ENCODE data around the gene TTC17.
"Not testable (repeated sequence)": the region's sequence is repeated elsewhere in the genome, so short reads cannot be mapped to it uniquely, and the experiment has no call there.

Gene TTC17

DNA sequence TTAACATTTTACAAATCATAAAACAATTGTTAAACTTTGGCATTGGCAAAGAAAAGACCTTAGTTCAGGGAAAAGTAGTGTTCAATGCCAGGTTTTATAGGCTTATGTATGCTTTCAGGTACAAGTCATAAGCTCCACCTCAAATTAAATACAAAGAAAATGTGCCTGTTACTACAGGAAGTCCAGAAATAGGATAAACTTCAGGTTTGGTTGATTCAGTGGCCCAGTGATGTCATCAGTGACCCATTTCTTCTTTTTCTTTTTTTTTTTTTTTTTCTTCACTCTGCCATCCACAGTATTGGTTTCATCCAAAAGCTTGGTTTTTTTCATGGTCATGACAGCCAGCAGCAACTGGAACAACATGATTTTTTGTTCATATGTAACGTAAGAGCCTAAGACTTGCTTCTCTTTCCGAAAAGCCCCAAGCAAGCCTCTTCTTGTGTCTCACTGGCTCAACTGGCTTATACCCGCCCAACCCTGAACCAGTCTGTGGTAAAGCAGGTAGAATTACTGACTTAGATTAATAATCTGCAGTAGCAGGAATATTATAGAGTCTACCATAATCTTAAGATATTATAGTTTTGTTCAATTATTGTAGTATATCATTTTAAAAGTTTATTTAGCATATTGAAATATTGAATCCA, 46.2 kb downstream of the TTC17 start:
- Histone ChIP-seq H3K4me1 (ENCODE audit: control insufficient read depth, insufficient read depth, low read length) (no peaks in the 10 kb centered on the region), H3K9me3 (ENCODE audit: control insufficient read depth, insufficient read depth, low read depth, low read length) (no peaks in the 10 kb centered on the region), H3K4me3 (ENCODE audit: low read depth, low read length) (no peak overlapping the region), H3K9ac (ENCODE audit: low read length) (no peak overlapping the region), H3K36me3 (ENCODE audit: control insufficient read depth, insufficient read depth, low read length) (peaks cover 94% of the 10 kb centered on the region), H3K27me3 (ENCODE audit: control insufficient read depth, insufficient read depth, low read length) (no peaks in the 10 kb centered on the region), H3K27ac (ENCODE audit: low read depth, low read length) (no peak overlapping the region)

DNA sequence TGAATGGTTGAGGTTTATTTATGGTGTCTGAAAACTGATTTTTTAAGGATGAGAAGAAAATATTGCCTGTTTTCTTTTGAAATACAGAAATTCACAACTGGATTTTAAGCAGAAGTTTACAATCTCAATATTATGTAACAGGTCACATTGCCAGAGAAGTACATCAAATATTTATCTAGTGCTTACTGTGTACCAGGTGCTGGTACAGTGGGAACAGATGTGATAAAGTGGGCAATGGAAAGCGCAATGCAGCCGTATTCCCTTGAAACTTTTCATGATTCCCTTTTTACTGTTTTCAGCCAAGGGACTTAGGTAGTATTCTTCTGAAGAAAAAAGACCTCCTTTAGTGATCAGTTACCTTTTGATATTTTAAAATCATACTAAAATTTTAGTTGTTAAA, 49.6 kb downstream of the TTC17 start:
- Histone ChIP-seq H3K9me3 (ENCODE audit: control insufficient read depth, insufficient read depth, low read depth, low read length) (no peaks in the 10 kb centered on the region), H3K4me1 (ENCODE audit: control insufficient read depth, insufficient read depth, low read length) (no peaks in the 10 kb centered on the region), H3K27me3 (ENCODE audit: control insufficient read depth, insufficient read depth, low read length) (no peaks in the 10 kb centered on the region), H3K9ac (ENCODE audit: low read length) (no peak overlapping the region), H3K27ac (ENCODE audit: low read depth, low read length) (no peak overlapping the region), H3K4me3 (ENCODE audit: low read depth, low read length) (no peak overlapping the region), H3K36me3 (ENCODE audit: control insufficient read depth, insufficient read depth, low read length) (peaks cover 82% of the 10 kb centered on the region)

DNA sequence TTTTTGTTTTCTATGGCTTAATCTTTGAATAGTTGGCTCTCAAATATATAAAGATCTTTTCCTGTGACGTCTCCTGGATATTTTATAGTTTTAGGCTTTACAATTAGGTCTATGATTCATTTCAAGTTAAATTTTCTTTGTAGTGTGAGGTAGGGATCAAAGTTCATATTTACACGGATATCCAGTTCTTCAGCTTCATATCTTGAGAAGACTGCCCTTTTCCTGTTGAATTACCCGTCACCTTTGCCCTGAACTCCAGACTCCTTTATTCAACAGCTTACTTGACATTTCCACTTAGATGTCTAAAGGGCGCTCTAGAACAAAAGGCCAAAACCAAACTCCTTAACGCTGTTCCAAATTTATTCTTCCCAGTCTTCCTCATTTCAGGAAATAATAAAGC, 51.7 kb downstream of the TTC17 start:
- H3K9ac ChIP-seq (ENCODE audit: low read length) = no peak overlapping the region
- no peaks in the 10 kb centered on the region for H3K27me3 ChIP-seq (ENCODE audit: control insufficient read depth, insufficient read depth, low read length)
- no peaks in the 10 kb centered on the region for H3K9me3 ChIP-seq (ENCODE audit: control insufficient read depth, insufficient read depth, low read depth, low read length)
- peaks cover 80% of the 10 kb centered on the region for H3K36me3 ChIP-seq (ENCODE audit: control insufficient read depth, insufficient read depth, low read length)
- no peak overlapping the region for H3K27ac ChIP-seq (ENCODE audit: low read depth, low read length)
- H3K4me3 ChIP-seq (ENCODE audit: low read depth, low read length) = no peak overlapping the region
- H3K4me1 ChIP-seq (ENCODE audit: control insufficient read depth, insufficient read depth, low read length) = no peaks in the 10 kb centered on the region

DNA sequence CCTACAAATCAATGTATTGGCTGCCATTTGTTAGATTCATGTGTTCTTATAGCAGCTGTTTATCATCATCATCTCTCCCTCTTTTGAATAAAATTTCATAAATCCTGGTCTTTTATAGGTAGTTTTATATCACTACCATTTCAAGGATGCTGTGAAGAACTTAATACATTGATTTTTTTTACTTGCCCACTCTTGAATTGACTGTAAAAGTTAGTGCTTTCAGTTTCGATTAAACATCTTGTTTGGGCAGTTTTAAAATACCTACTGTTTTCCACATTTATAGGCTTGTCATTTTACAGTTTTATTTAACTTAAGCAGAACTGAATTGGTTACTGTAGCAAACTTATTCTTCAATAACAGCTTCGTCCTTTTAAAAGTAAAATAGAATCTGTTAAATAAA, 59.5 kb downstream of the TTC17 start:
- H3K27ac ChIP-seq (ENCODE audit: low read depth, low read length) = no peak overlapping the region
- no peaks in the 10 kb centered on the region for H3K9me3 ChIP-seq (ENCODE audit: control insufficient read depth, insufficient read depth, low read depth, low read length)
- H3K4me3 ChIP-seq (ENCODE audit: low read depth, low read length) = no peak overlapping the region
- no peaks in the 10 kb centered on the region for H3K27me3 ChIP-seq (ENCODE audit: control insufficient read depth, insufficient read depth, low read length)
- H3K9ac ChIP-seq (ENCODE audit: low read length) = no peak overlapping the region
- H3K36me3 ChIP-seq (ENCODE audit: control insufficient read depth, insufficient read depth, low read length) = peaks cover 44% of the 10 kb centered on the region
- no peaks in the 10 kb centered on the region for H3K4me1 ChIP-seq (ENCODE audit: control insufficient read depth, insufficient read depth, low read length)

DNA sequence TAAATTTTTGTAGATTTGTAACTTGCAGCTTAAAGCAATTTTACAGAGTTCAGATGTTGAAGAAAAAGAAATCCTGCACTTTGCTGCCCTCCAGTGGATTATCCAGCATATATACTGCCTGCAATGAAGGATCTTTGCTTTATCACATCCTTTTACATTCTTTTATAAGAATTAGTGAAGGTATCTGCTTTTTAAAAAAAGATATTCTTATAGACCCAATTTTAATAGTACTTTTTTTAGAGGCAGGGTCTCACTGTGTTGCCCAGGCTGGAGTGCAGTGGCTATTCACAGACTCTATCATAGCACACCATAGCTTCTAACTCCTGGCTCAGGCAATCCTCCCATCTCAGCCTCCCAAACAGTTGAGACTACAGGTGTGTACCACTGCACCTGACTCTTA, 60.7 kb downstream of the TTC17 start:
- peaks cover 38% of the 10 kb centered on the region for H3K36me3 ChIP-seq (ENCODE audit: control insufficient read depth, insufficient read depth, low read length)
- H3K4me1 ChIP-seq (ENCODE audit: control insufficient read depth, insufficient read depth, low read length) = no peaks in the 10 kb centered on the region
- no peaks in the 10 kb centered on the region for H3K9me3 ChIP-seq (ENCODE audit: control insufficient read depth, insufficient read depth, low read depth, low read length)
- no peak overlapping the region for H3K27ac ChIP-seq (ENCODE audit: low read depth, low read length)
- no peaks in the 10 kb centered on the region for H3K27me3 ChIP-seq (ENCODE audit: control insufficient read depth, insufficient read depth, low read length)
- H3K4me3 ChIP-seq (ENCODE audit: low read depth, low read length) = no peak overlapping the region
- no peak overlapping the region for H3K9ac ChIP-seq (ENCODE audit: low read length)

DNA sequence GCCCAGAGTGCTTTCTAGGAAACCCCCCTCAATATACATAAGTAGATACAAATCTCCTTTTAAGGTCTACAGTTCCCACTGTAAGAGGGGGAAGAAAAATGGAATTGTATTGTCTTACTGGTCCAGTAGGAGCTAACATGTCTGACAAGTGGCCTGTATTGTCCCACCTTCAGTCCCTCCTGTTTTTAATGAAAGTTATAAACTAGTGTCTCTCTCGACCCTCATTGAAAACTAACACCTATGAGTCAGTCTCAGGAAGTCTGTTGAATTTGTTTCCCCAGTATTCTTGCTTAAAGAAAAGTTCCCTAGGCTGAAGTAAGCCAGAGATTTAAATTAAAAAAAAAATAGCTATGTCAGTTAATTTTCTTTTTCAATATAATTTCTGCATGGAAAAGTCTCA, 69.3 kb downstream of the TTC17 start:
- H3K36me3 ChIP-seq (ENCODE audit: control insufficient read depth, insufficient read depth, low read length) = peaks cover 20% of the 10 kb centered on the region
- no peaks in the 10 kb centered on the region for H3K4me1 ChIP-seq (ENCODE audit: control insufficient read depth, insufficient read depth, low read length)
- H3K9ac ChIP-seq (ENCODE audit: low read length) = no peak overlapping the region
- H3K27ac ChIP-seq (ENCODE audit: low read depth, low read length) = no peak overlapping the region
- H3K27me3 ChIP-seq (ENCODE audit: control insufficient read depth, insufficient read depth, low read length) = no peaks in the 10 kb centered on the region
- no peak overlapping the region for H3K4me3 ChIP-seq (ENCODE audit: low read depth, low read length)
- H3K9me3 ChIP-seq (ENCODE audit: control insufficient read depth, insufficient read depth, low read depth, low read length) = no peaks in the 10 kb centered on the region

DNA sequence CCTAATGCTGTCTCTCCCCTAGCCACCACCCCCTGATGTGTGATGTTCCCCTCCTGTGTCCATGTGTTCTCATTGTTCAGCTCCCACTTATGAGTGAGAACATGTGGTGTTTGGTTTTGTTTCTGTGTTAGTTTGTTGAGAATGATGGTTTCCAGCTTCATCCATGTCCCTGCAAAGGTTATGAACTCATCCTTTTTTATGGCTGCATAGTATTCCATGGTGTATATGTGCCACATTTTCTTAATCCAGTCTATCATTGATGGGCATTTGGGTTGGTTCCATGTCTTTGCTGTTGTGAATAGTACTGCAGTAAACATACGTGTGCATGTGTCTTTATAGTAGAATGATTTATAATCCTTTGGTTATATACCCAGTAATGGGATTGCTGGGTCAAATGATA, 72.2 kb downstream of the TTC17 start:
- H3K4me1 ChIP-seq (ENCODE audit: control insufficient read depth, insufficient read depth, low read length); H3K9ac ChIP-seq (ENCODE audit: low read length); H3K27ac ChIP-seq (ENCODE audit: low read depth, low read length); H3K9me3 ChIP-seq (ENCODE audit: control insufficient read depth, insufficient read depth, low read depth, low read length); H3K27me3 ChIP-seq (ENCODE audit: control insufficient read depth, insufficient read depth, low read length); H3K4me3 ChIP-seq (ENCODE audit: low read depth, low read length): not testable (repeated sequence)
- H3K36me3 ChIP-seq (ENCODE audit: control insufficient read depth, insufficient read depth, low read length) = peaks cover 30% of the 10 kb centered on the region

DNA sequence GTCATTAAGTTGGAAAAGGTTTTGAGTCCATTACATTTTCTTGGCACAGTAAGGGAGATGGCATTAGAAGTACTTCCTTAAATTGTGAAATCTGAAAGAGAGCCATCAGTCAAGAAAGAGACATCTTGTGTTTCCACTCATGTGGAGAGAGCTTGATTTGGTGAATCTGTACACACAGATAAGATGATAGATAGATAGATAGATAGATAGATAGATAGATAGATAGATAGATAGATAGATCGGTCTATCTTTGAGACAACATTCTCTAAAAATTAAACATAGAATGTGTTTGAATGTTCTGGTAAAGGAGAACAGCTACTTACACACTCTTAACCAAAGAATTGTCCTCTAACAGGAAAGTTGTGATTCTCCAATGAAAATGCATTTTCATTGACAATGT, 76.2 kb downstream of the TTC17 start:
- Histone ChIP-seq H3K4me3 (ENCODE audit: low read depth, low read length) (no peak overlapping the region), H3K36me3 (ENCODE audit: control insufficient read depth, insufficient read depth, low read length) (peaks cover 51% of the 10 kb centered on the region), H3K9me3 (ENCODE audit: control insufficient read depth, insufficient read depth, low read depth, low read length) (no peaks in the 10 kb centered on the region), H3K27ac (ENCODE audit: low read depth, low read length) (no peak overlapping the region), H3K27me3 (ENCODE audit: control insufficient read depth, insufficient read depth, low read length) (no peaks in the 10 kb centered on the region), H3K9ac (ENCODE audit: low read length) (no peak overlapping the region), H3K4me1 (ENCODE audit: control insufficient read depth, insufficient read depth, low read length) (no peaks in the 10 kb centered on the region)

DNA sequence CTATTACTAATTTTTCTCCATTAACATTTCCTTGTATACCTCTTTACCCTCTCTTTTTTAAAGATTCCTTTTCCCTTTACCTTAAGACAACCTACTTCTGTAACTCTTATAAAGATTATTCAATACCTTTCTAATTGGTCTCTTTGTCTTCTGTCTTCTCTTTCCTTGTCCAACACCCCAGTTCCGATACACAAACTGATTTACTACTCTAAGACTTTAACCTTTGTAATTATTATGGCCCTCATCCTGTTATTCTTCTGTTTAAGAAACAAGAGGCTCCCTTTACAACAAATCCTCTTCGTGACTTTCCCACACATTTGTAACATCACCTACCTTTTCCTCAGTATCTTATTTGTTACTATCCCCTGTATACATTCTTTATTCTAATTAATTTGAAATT, 81.8 kb downstream of the TTC17 start:
- Histone ChIP-seq H3K9ac (ENCODE audit: low read length) (no peak overlapping the region), H3K9me3 (ENCODE audit: control insufficient read depth, insufficient read depth, low read depth, low read length) (no peaks in the 10 kb centered on the region), H3K36me3 (ENCODE audit: control insufficient read depth, insufficient read depth, low read length) (peaks cover 80% of the 10 kb centered on the region), H3K4me3 (ENCODE audit: low read depth, low read length) (no peak overlapping the region), H3K4me1 (ENCODE audit: control insufficient read depth, insufficient read depth, low read length) (no peaks in the 10 kb centered on the region), H3K27ac (ENCODE audit: low read depth, low read length) (no peak overlapping the region), H3K27me3 (ENCODE audit: control insufficient read depth, insufficient read depth, low read length) (no peaks in the 10 kb centered on the region)

DNA sequence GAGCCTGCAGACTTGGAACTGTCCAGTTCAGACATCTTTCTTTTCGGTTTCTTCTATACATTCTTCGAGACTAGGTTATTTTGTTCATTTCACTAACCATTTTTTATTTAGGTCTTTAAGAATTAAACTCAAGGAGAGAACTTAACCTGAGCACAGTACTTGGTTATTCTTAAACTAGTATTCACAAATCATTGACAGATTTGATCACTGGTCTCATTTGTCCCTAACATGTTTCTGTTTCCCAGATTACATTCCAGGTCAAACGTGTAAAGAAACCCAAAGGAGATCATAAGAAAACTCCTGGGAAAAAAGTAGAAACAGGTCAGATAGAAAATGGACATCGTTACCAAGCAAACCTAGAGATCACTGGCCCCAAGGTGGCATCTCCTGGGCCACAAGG, 85.1 kb downstream of the TTC17 start:
- no peak overlapping the region for H3K4me3 ChIP-seq (ENCODE audit: low read depth, low read length)
- H3K27me3 ChIP-seq (ENCODE audit: control insufficient read depth, insufficient read depth, low read length) = no peaks in the 10 kb centered on the region
- H3K9me3 ChIP-seq (ENCODE audit: control insufficient read depth, insufficient read depth, low read depth, low read length) = no peaks in the 10 kb centered on the region
- no peaks in the 10 kb centered on the region for H3K4me1 ChIP-seq (ENCODE audit: control insufficient read depth, insufficient read depth, low read length)
- peaks cover 87% of the 10 kb centered on the region for H3K36me3 ChIP-seq (ENCODE audit: control insufficient read depth, insufficient read depth, low read length)
- no peak overlapping the region for H3K27ac ChIP-seq (ENCODE audit: low read depth, low read length)
- no peak overlapping the region for H3K9ac ChIP-seq (ENCODE audit: low read length)

DNA sequence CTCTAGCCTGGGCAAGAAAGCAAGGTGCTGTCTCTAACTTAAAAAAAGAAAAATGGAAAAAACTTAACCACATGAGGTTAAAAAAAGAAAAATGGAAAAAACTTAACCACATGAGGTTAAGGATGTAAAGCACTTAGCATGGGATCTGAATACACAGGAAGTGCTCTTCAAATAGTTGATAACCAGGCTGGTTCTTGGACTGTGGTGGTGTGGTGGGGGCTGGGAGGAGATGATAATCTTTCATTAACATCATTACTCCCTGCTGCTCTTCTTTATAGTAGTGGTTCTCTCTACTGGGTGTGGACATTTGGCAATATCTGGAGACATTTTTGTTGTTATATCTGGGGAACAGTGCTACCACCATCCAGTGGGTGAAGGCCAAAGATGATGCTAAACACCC, 88.4 kb downstream of the TTC17 start:
- H3K4me1 ChIP-seq (ENCODE audit: control insufficient read depth, insufficient read depth, low read length) = no peaks in the 10 kb centered on the region
- peaks cover 92% of the 10 kb centered on the region for H3K36me3 ChIP-seq (ENCODE audit: control insufficient read depth, insufficient read depth, low read length)
- H3K9me3 ChIP-seq (ENCODE audit: control insufficient read depth, insufficient read depth, low read depth, low read length) = no peaks in the 10 kb centered on the region
- no peak overlapping the region for H3K4me3 ChIP-seq (ENCODE audit: low read depth, low read length)
- H3K27me3 ChIP-seq (ENCODE audit: control insufficient read depth, insufficient read depth, low read length) = no peaks in the 10 kb centered on the region
- no peak overlapping the region for H3K27ac ChIP-seq (ENCODE audit: low read depth, low read length)
- no peak overlapping the region for H3K9ac ChIP-seq (ENCODE audit: low read length)

DNA sequence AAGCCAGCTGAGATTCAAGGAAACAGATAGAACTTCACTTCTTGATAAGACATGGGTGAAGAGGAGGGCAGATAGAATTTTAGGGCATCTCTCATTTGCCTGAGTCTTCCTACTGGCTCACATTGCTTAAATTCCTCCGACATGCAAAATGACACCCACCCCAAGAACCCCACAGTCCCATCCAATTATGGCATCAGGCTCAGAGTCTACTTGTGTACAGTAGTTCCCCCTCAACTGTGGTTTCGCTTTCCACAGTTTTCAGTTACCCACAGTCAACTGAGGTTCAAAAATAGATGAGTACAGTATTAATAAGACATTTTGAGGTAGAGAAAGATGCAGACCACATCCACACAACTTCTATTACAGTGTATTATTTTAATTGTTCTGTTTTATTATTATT, 99.8 kb downstream of the TTC17 start:
- peaks cover 52% of the 10 kb centered on the region for H3K36me3 ChIP-seq (ENCODE audit: control insufficient read depth, insufficient read depth, low read length)
- H3K27me3 ChIP-seq (ENCODE audit: control insufficient read depth, insufficient read depth, low read length) = no peaks in the 10 kb centered on the region

More for the DNA sequence above, 99.8 kb downstream of the TTC17 start:
- H3K4me3 ChIP-seq (ENCODE audit: low read depth, low read length) = no peak overlapping the region
- H3K27ac ChIP-seq (ENCODE audit: low read depth, low read length) = no peak overlapping the region
- no peak overlapping the region for H3K9ac ChIP-seq (ENCODE audit: low read length)
- H3K4me1 ChIP-seq (ENCODE audit: control insufficient read depth, insufficient read depth, low read length) = no peaks in the 10 kb centered on the region
- no peaks in the 10 kb centered on the region for H3K9me3 ChIP-seq (ENCODE audit: control insufficient read depth, insufficient read depth, low read depth, low read length)
